ENCODE measurements around the gene TMEM18.

DNA sequence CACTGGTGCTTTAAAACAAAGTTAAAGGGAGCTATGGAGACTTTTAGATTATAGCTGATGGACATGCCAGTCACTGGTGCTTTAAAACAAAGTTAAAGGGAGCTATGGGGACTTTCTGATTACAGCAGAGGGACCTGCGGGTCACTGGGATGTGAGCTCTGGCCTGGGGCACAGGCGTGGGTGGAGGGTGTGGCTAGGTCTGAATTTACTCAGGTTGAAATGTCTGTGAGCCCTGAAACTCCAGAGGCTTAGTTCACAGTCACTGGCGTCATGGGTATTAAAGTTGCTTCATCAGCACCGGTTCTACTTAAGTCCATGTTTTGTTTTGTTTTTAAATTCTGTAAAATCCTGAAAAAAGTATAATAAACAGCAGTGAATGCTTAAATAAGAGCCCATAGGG is 49.0 kb upstream of the TMEM18 start:
- TF ChIP-seq POLR2A (IDR thresholded peaks at IDR 0.05) = no peak
- TF ChIP-seq, protein P1, sequence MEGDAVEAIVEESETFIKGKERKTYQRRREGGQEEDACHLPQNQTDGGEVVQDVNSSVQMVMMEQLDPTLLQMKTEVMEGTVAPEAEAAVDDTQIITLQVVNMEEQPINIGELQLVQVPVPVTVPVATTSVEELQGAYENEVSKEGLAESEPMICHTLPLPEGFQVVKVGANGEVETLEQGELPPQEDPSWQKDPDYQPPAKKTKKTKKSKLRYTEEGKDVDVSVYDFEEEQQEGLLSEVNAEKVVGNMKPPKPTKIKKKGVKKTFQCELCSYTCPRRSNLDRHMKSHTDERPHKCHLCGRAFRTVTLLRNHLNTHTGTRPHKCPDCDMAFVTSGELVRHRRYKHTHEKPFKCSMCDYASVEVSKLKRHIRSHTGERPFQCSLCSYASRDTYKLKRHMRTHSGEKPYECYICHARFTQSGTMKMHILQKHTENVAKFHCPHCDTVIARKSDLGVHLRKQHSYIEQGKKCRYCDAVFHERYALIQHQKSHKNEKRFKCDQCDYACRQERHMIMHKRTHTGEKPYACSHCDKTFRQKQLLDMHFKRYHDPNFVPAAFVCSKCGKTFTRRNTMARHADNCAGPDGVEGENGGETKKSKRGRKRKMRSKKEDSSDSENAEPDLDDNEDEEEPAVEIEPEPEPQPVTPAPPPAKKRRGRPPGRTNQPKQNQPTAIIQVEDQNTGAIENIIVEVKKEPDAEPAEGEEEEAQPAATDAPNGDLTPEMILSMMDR (IDR thresholded peaks at IDR 0.05) = no peak

Measured in lower leg skin (tissue), 3 donors.